ENCODE data around the gene ADAT1. TPM values are rescaled to one million over a fixed set of nuclear protein-coding genes. Genes with fewer than 3 reads are reported as not detected.

The ADAT1 gene
- total RNA-seq, 4 donors from 2014 or later, result 32.5 to 57.7 (median 51.3) TPM

GRCh38 chr16:75590920-75591843 is 31.9 kb downstream of the ADAT1 start:
- ATAC-seq (ENCODE audit: low FRiP score) (peak; percentile 73), DNase-seq (ENCODE audit: low spot score) (no peak)
- TF ChIP-seq CTCF (IDR thresholded peaks at IDR 0.05), result no peak

GRCh38 chr16:75589306-75589705 is 33.8 kb downstream of the ADAT1 start:
- no peak for DNase-seq (ENCODE audit: low spot score)
- ATAC-seq (ENCODE audit: low FRiP score), result no peak
- TF ChIP-seq CTCF (IDR thresholded peaks at IDR 0.05), result no peak

GRCh38 chr16:75588716-75589115 is 34.4 kb downstream of the ADAT1 start:
- no peak for TF ChIP-seq CTCF (IDR thresholded peaks at IDR 0.05)
- DNase-seq (ENCODE audit: low spot score) (no peak), ATAC-seq (ENCODE audit: low FRiP score) (no peak)

GRCh38 chr16:75584108-75584507 is 39.0 kb downstream of the ADAT1 start:
- ATAC-seq (ENCODE audit: low FRiP score) (no peak), DNase-seq (ENCODE audit: low spot score) (no peak)
- no peak for TF ChIP-seq CTCF (IDR thresholded peaks at IDR 0.05)

GRCh38 chr16:75579281-75579834 is 43.7 kb downstream of the ADAT1 start:
- no peak for TF ChIP-seq CTCF (IDR thresholded peaks at IDR 0.05)
- DNase-seq (ENCODE audit: low spot score), result no peak
- ATAC-seq (ENCODE audit: low FRiP score), result no peak

GRCh38 chr16:75578725-75579124 is 44.4 kb downstream of the ADAT1 start:
- ATAC-seq (ENCODE audit: low FRiP score), result no peak
- DNase-seq (ENCODE audit: low spot score), result no peak
- no peak for TF ChIP-seq CTCF (IDR thresholded peaks at IDR 0.05)

- no peak for TF ChIP-seq CTCF (IDR thresholded peaks at IDR 0.05)
- DNase-seq (ENCODE audit: low spot score) (no peak), ATAC-seq (ENCODE audit: low FRiP score) (no peak)
Measured at GRCh38 chr16:75578212-75578611, 44.9 kb downstream of the ADAT1 start.

Measured in omental fat pad (tissue), 4 donors.